ENCODE measurements around the gene TBC1D5.
"Not testable (repeated sequence)": the region's sequence is repeated elsewhere in the genome, so short reads cannot be mapped to it uniquely, and the experiment has no call there.

Gene TBC1D5

DNA sequence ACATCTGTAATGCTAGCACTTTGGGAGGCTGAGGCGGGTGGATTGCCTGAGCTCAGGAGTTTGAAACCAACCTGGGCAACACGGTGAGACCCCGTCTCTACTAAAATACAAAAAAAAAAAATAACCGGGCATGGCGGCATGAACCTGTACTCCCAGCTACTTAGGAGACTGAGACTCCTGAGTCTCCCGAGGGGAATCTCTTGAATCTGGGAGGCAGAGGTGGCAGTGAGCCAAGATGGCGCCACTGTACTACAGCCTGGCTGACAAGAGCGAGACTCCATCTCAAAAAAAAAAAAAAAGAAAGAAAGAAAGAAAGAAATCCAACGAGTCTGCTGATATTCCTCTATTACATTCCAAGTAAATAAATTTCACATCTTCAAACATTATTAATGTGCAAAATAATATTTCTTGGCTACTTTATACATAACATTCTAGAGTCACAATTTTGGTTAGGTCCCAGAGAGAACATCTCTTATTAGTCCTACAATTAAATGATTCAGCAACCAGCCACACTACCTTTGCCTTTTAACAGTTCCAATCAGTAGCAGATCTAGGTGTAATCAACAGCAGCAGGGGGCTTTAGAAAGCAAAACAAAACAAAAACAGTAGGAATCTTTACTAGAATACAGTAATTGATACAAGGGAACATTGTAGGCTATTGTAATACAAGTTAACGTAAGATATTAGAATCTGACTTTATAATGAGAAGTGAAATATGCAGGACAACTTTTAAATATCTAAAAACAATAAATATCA, 195.8 kb downstream of the TBC1D5 start:
- no peak for DNase-seq (ENCODE audit: low spot score)

DNA sequence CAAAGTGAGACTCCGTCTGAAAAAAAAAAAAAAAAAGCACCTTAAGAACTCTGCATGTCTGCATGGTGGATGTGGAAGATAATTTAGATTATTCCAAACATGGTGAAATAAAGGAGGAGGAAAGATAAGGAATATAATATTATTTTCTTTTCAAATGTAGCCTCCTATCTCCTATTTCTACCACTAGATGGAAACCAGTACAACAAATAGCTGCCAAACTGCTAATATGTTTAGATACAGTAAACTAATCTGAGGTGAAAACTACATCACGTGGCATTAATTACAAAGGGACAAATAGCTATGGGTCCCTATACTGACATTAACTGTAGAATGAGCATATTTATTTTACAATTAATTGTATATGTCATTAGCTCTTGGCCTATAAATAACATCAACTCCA, 197.8 kb downstream of the TBC1D5 start:
- no peak for DNase-seq (ENCODE audit: low spot score)

DNA sequence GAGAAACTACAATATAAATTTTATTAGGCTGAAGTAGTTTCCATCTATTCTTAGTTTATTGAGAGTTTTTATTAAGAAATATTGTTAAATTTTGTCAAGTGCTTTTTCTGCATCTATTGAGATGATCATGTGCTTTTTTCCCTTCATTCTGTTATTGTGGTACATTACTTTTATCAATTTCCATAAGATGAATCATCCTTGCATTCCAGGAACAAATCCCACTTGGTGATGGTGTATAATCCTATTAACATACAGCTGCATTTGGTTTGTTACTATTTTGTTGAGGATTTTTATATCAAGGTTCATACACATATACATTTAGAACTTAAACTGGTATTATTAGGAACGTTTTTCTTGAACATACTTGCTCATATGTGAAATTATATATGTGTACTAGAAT, 199.8 kb downstream of the TBC1D5 start:
- DNase-seq (ENCODE audit: low spot score), result no peak

DNA sequence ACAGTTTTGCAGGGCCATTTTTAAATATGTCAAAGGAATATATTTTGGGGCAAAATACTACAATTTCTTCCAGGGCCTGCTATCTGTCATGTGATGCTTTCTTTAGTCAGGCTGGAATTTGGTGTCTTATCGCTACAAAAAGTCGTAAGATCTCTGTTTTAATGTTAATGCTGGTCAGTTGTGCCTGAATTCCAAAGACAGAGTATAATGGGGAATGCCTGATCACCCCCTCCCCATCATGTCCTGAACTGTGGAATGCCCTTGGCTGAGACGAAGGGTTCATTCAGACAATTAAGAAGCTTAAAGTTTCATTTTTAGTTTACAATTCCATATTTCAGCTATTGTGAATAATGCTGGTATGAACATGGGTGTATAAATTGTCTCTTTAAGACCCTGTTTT, 203.0 kb downstream of the TBC1D5 start:
- no peak for DNase-seq (ENCODE audit: low spot score)

DNA sequence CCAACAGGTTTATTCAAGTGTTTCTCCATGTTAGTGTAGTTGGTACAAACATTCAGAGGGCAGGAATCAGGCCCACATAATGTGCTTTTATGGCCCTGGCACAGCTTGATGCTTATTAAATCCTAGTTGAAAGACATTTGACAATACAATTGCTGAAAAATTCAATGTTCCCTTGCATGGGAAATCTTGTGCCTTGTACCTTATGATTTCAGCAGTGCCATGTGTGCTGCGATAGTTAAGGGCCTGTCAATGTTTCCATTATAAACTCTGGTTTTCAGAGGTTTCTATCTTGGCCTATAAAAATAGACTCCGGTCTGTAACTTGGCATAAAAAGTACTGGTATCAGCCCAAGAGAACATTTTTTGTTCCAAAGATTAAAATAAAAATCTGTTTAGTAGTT, 207.2 kb downstream of the TBC1D5 start:
- no peak for DNase-seq (ENCODE audit: low spot score)

DNA sequence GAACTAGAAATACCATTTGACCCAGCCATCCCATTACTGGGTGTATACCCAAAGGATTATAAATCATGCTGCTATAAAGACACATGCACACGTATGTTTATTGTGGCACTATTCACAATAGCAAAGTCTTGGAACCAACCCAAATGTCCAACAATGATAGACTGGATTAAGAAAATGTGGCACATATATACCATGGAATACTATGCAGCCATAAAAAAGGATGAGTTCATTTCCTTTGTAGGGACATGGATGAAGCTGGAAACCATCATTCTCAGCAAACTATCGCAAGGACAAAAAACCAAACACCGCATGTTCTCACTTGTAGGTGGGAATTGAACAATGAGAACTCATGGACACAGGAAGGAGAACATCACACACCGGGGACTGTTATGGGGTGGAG, 210.0 kb downstream of the TBC1D5 start:
- not testable (repeated sequence) for DNase-seq (ENCODE audit: low spot score)

DNA sequence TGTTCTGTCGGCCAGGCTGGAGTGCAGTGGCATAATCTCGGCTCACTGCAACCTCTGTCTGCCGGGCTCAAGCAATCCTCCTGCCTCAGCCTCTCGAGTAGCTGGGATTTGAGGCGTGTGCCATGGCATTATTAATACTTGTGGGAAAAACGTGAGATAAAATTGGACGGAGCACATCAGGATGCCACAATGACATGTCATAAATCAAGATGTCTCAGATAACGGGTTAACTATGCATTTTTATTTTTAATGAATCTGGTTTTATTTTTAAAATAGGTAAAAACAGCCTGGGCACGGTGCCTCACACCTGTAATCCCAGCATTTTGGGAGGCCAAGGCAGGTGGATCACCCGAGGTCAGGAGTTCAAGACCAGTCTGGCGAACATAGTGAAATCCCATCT, 212.8 kb downstream of the TBC1D5 start:
- no peak for DNase-seq (ENCODE audit: low spot score)

DNA sequence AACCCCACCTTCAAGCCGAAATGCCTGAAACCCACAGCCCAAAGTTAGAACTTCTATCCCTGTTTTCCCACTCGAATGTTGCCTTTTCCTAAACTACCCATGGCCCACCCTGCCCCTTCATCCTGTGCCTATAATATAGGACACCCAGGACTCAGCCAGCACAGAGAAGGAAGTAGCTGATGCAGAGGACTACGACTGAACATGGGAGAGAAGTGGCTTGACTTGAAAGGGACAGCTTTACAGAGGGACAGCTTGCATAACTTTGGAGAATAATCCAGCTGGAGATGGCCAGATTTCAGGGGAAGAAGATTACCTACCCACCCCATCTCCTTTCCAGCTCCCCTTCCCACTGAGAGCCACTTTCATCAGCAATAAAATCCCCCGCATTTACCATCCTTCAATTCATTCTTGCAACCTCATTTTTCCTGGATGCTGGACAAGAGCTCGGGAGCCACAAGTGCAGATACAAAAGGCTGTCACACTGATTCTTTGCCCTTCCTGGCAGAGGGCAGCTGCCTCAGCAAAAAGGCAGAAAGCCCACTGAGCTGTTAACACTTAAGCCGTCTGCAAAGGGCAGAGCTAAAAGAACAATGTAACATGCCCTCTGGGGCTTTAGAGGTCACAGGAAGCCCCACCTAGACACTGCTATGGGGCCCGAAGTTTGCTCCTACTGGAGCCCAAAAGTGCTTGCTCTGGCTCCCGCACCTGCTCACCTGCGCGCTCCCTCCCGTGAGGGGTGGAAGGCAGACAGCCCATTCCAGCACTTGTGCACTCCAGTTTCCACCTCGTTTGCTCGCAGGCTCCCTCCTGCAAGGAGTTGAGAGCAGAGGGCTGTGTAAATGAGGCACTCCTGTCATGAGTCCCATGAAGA, 224.0 kb downstream of the TBC1D5 start:
- DNase-seq (ENCODE audit: low spot score), result no peak

DNA sequence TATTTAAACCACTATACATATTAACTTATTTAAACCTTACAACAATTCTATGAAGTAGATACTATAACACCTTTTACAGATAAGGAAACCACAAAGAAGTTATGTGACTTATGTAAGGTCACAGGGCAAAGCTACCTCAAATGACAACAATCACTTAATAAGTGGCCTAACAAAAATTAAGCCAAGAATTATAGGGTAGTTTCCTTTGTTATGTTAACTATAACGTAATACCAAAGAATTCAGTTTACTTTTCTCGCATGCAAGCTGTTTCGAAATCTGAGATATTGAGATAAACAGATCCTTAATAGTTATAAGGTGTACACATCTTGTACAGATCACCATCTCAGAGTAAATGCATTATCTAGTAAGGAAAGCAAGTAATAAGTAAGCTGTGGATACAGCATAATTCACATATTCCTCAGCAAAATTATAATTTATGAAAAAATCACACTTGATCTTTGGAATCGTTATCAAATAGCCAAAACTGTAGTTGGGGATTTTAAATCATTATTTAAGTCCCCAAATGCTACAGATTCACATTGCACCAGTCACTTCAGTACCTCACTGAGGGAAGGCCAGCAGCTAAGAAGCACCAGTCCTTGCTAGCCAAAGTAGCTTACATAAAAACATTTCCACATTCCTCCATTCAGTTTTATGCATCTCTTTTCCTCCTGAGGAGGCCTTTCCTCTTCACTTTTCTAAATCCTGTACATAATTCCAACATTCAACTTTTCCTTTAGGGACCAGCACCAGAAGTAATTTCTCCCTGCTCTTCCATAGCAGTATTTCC, 226.8 kb downstream of the TBC1D5 start:
- no peak for DNase-seq (ENCODE audit: low spot score)

DNA sequence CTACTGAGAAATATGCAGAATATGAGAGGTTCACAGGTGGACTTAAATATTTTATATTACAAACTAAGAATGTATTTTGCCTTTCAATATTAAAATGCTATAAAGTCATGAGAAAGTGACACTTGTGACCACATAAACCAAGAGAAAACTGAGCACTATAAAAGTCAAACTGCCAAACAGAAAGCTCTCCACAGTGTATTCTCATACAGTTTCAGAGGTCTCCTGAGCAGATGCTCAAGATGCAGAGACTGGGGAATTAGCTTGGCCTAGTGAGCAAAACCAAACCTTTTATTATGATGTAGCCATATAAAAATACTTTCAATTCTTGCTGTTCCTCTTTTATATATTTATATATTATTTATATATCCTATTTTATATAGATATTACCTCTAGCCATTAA, 227.8 kb downstream of the TBC1D5 start:
- DNase-seq (ENCODE audit: low spot score), result no peak

DNA sequence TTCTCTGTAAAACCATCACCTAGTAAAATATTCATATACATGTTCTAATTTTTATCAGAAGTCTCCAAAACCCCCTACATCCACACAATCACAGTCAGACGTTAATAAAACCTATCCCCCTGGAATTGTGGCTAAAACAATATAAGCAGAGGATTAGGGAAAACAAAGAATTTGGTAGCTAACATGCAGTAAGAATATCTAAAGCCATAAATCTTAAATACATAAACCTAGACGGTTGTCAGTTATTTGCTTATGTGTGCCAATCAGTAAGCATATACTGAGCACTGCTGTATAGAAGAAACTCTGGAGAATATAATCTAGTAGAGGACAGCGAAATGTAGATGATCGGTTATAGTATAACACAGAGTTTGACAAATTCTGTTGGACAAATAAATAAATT, 232.2 kb downstream of the TBC1D5 start:
- no peak for DNase-seq (ENCODE audit: low spot score)

DNA sequence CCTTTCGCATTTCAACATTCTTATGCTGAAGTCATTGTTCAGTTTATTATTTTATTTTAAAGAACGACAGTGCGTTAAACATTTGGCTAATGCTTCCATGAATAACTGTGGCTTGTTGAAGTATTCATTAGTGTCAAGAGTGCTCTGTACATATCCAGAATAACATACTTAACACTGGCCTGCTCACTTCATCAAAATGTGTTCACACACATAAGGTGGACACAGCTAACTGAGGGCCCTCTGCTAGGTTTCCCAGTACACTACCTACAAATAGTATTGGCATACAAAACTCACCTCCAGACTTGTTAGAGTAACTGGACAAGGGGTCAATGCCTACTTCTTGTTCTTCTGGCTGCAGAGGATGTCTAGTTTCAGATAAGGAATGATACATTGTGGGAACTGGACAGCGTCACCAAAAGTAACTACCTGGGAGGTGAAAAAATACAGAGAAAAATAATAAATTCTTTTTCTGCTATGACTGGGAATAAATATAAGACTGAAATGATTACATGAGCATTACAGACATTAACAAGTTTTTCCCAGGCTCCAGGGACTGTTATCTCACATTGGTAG, 234.2 kb downstream of the TBC1D5 start:
- DNase-seq (ENCODE audit: low spot score), result no peak

DNA sequence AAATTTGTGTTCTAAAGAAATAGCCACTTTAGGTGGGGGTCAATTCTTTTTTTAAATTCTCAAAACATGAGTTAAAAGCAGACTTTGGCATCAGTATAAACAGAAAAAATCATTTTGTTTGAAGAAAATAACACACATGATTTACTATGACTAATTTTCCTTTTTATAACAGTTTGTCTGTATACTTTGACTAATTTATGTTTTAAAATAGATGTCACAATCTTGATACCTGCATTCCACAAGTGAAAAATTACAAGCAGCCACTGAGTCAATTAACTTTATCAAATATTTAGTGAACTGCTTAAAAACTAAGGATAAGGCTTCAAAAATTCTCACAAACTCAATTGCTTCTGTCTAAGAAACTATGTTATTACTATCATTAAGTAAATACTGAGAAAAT, 235.0 kb downstream of the TBC1D5 start:
- no peak for DNase-seq (ENCODE audit: low spot score)

DNA sequence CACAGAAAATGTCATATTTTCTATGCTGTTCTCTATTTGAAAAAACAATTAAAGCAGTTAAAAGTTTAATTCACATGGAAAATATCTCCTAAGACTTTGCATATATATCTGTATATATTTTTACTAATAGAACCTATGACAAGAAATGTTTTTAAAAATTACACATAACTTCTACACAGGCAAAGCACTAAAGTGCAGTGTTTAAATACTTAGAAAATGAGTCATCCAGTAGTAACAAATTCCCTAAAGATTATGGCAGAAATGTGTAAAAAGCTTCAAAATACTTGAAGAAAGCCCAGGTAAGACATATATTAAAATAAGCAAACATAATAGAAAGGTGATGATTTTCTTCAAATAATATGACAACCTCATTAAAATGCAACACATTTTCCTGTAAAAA, 236.6 kb downstream of the TBC1D5 start:
- DNase-seq (ENCODE audit: low spot score), result no peak

DNA sequence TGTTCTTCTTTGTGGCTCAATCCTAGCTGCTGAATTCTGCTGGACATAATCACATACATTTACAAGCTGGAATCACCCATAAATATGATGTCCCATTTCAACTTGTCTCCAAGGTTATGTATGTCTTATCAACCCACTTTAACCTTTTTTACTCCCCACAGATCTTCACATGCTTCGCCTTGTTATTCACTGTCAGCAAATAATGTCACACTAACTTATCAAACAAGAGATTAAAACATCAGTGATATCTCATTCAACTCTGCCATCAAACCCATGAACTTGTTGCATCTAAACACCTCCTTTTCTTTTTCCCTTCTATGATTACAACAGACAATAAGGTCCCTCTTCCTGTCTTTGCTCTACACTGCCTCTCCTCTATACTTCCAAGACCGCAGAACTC, 240.7 kb downstream of the TBC1D5 start:
- DNase-seq (ENCODE audit: low spot score), result no peak

DNA sequence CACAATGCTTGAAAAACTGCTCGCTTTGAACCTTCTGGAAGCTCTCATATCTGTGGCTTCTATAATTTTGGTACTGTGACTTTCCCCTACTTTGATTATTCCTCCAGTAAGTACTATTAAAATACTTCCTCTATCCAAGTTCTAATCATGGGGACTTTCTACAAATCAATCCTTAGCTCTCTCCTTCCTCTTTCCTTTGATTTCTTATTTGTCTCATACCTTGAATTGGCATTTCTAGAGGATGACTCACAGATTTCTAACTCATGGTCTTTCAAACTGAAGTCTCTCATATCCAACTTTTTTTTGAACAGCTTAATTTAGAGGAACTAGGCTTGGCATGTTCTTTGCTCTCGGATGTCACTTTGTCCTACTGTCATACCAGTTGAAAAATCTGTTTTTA, 241.8 kb downstream of the TBC1D5 start:
- DNase-seq (ENCODE audit: low spot score), result no peak

DNA sequence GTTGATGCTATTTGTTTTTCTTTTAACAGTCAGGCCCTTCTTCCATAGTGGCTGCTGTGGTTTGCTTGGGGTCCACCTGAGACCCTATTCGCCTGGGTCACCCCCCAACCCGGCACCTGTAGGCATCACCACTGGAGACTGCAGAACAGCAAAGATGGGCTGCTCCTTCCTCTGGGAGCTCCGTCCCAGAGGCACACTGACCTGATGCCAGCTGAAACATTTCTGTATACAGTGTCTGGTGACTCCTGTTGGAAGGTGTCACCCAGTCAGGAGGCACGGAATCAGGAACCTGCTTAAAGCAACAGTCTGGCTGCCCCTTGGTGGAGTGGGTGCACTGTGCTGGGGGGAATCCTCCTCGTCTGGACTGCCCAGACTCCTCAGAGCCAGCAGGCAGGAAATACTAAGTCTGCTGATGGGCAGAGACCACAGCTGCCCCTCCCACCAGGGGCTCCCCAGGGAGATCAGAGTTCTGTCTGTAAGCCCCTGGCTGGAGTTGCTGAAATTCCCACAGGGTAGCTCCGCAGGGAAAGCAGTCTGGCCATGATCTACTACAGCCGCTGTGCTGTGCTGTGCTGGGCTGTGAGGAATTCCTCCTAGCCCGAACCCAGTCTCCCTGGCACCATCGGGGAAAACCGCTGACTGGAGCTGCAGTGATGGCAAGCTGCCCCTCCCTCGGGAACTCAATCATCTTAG, 248.2 kb downstream of the TBC1D5 start:
- no peak for DNase-seq (ENCODE audit: low spot score)

DNA sequence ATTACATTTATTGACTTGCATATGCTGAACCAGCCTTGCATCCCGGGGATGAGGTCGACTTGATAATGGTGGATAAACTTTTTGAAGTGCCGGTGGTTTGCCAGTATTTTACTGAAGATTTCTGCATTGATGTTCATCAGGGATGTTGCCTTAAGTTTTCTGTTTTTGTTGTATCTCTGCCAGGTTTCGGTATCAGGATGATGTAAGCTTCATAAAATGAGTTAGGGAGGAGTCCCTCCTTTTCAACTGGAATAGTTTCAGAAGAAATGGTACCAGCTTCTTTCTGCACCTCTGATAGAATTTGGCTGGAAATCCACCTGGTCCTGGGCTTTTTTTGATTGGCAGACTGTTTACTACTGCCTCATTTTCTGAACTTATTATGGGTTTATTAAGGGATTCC, 250.8 kb downstream of the TBC1D5 start:
- no peak for DNase-seq (ENCODE audit: low spot score)

DNA sequence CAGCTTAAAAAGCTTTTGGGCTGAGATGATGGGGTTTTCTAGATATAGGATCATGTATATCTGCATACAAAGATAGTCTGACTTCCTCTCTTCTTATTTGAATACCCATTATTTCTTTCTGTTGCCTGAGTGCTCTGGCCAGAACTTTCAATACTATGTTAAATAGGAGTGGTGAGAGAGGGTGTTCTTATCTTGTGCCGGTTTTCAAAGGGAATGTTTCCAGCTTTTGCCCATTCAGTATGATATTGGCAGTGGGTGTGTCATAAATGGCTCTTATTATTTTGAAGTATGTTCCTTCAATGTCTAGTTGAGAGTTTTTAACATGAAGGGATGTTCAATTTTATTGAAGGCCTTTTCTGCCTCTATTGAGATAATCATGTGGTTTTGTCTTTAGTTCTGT, 251.2 kb downstream of the TBC1D5 start:
- not testable (repeated sequence) for DNase-seq (ENCODE audit: low spot score)

DNA sequence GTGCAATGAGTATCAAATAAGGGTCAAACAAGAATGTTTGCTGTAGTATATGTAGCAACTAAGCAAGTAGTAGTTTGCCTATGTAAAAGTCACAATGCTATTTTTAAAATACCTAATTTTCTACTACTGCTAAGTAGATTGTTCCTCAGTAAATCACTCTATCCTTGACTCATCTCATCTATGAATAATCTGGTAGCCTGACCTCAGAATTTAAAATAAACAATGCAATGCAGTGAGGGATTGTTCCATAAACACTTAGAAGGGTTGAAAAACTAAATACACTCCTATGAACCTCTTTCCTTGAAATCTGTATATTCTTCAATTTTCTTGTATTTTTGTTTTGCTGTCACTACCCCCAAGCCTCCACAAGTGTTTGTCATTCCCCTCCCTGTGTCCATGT, 253.3 kb downstream of the TBC1D5 start:
- peak; percentile 33 for DNase-seq (ENCODE audit: low spot score)

DNA sequence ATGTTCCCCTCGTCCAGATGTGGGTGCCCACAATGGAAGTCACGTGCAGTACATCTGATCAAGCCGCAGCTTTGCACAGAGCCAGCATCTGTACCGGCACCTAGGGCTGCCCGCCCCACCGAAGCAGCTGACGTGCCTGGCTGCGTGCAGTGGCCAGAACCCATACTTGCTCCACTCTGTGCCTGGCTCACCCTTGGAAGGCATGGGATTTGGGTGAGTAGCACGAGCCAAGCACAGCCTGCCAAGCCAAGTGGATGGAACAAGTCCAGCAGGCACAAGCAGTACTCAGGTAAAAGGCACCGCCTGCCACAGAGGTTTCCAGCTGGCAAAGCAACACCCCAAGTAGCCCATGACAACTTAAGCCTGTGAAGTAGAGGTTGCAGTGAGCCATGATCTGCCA, 261.3 kb downstream of the TBC1D5 start:
- no peak for DNase-seq (ENCODE audit: low spot score)
